DOHH2 (cell line): ENCODE results near the gene RELA.

ENCODE experiments used
- CTCF ChIP-seq: fragments of 200-600 bp; sonication (generic); IDR thresholded peaks from one replicate; pipeline ENCODE4 v1.5.1; 2014; ENCODE audit warnings: antibody characterized with exemption, mild to moderate bottlenecking, low read depth, low read length; ENCODE audit not compliant: poor library complexity, severe bottlenecking
- EZH2phosphoT487 ChIP-seq: fragments of 200-600 bp; sonication (generic); IDR thresholded peaks from 2 replicates; pipeline ENCODE4 v1.6.1; 2017; ENCODE audit warnings: borderline replicate concordance, mild to moderate bottlenecking, antibody characterized with exemption, low read length, moderate library complexity, mixed read lengths

- TF ChIP-seq CTCF (no peak), EZH2phosphoT487 (no peak)
Observed at GRCh38 chr11:65651589-65652510, 10.9 kb downstream of the RELA start.
